TTC549 (cell line): ENCODE measurements around the gene PLIN4.

Source experiments
- FAIRE-seq: peaks from 2 replicates; lab custom pipeline; 2012; peaks lifted over from hg19 to GRCh38; lab: Jason Lieb, UNC

PLIN4 gene

DNA sequence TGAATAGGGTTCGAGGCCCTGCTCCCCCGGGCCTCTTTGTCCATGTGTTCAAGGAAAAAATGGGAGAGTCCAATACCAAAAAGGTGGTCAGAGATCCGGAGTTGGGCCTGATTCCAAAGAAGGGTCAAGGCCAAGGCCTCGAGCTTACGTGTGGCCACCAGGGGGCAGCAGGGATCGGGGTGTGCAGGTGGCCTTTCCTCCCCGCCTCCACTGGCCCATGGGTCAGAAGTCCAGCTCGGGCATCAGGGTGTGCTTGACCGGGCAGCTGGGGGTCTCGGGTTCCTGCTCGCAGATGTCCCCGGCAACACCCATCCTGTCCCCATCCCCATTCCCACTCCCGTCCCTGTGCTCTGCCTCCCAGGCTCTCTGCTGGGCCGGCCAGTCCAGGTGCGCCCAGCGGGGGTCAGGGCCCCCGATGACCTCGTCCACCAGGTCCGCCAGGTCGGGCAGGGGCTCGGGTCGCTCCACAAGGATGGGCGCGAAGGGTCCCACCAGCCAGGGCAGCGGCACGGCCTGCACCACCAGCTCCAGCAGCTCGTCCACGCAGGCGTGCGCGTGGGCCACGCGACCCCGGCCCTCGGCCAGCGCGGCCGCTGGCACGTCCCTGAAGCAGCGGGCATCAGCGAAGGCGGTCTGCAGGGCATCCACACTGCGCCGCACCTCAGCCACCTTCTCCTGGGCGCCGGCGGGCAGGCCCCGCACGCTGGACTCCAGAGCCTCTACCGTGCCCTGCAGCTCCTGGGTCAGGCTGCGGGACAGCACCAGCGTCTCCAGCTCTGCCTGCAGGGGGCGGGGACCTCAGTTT, 5.2 kb upstream of the PLIN4 start:
- FAIRE-seq: no peak

DNA sequence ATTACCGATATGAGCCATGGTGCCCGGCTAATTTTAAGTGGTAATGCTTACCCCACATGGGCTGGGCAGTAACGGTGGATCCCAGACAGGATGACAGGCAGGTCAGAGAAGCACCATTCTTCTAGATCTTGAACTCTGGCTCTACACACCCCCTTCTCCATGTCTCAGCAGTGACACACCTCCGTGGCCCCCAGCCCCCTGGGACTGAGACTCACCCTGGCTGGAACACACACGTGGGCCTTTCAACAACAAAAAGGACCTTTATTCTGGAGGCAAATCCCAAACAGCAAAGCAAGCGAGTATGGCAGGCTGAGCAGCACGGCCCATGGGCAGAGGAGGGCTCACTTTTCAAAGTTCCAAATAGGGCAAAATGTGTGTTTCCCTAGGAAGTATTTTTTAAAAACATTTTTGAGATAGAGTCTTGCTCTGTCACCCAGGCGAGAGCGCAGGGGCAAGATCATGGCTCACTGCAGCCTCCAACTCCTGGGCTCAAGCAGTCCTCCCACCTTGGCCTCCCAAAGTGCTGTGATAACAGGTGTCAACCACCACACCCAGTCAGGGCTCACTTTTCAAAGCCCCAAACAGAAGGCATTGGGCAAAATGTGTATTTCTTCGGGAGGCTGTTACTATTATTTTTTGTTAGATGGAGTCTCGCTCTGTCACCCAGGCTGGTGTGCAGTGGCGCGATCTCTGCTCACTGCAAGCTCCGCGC, 4.2 kb upstream of the PLIN4 start:
- FAIRE-seq: no peak

DNA sequence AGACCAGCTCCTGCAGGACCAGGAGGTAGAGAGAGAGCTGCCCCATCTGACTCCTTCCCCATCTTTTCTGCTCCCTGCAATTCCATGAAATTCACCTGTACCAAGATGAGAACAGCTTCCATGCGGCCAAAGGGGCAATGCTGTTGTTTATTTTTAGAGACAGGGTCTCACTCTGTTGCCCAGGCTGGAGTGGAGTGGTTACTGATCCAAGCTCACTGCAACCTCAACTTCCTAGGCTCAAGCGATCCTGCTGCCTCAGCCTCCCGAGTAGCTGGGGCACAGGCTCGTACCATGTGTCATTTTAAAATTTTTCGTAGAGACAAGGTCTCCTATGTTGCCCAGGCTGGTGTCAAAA, 3.6 kb upstream of the PLIN4 start:
- no peak for FAIRE-seq

DNA sequence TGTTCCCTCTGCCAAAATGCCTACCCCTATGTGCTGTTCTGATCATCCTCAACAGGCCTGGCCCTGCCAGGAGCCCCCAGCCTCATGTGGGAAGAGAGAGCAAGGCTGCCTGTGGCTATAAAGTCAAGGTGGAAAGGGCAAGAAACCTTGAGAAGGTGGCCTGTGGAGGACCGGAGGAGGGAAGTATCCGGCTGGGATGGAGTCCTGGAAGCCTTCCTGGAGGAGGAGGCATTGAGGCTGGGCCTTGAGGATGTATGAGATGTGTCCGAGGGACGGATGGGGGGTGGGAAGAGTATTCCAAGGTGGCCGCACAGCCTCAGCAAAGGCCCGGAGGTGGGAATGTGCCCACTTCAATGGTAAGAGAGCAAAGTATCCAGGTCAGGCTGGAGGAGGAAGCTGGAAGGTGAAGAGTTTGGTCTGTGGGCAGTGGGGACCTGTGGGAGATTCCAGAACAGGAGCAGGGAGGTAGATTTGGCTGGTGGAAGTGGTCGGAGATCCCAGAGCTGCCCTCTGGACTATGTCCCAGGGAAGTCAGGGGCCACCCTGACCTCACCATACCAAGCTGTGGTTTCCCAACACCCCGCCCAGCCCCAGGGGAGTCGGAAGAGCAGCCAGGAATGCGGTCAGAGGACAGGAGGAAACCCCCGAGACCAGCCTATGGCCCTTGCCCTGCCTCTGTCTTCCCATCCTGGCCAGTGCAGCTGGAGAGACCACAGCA, 3.0 kb upstream of the PLIN4 start:
- no peak for FAIRE-seq

DNA sequence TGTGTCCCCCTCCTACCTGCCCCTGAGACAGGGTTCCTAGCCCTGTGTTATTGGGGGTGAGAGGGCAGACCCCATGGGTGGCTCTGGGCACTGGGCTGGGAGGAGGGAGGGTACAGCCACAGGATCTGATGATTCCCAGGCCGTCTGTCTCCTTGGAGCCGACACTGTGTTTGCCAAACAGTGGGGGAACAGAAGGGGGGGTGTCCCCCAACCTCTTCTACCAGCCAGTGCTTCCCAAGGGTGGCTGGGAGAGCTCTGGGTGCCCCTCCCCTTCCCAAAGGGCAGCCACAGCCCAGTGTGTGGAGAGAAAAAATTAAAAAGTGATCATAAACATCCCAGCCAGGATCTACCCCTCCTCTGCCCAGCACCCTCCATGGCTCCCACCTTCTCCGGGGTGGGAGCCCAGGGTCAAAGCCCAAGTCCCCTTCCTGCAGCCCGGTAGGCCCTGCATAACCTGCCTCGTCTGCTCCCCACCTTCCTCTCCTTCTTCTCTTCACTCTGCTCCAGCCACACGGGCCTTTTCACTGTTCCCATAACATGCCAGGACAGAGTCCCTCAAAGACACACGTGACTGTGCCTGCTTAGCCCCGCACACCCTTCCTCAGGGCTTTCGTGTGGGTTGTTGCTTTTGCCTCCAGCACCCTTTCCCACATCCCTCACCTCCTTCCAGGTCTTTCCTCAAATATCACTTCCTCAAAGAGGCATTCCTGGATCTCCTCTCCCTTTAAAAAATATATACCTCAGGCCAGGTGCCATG, 1.4 kb upstream of the PLIN4 start:
- no peak for FAIRE-seq

DNA sequence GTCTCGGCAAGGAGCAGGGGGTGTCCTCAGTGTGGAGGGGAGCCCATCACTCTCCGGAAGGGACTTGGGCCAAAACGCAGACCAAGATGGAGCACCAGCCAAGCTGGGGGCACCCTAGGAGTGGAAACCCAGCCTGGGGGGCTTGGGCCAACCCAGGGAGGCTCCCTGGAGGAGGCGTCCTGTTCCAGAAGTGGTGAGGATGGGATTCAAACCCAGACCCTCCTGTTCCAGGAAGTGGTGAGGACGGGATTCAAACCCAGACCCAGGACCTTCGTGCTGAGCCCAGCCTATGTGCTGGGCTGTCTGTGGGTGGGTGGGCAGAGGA, 848 bp upstream of the PLIN4 start:
- no peak for FAIRE-seq

DNA sequence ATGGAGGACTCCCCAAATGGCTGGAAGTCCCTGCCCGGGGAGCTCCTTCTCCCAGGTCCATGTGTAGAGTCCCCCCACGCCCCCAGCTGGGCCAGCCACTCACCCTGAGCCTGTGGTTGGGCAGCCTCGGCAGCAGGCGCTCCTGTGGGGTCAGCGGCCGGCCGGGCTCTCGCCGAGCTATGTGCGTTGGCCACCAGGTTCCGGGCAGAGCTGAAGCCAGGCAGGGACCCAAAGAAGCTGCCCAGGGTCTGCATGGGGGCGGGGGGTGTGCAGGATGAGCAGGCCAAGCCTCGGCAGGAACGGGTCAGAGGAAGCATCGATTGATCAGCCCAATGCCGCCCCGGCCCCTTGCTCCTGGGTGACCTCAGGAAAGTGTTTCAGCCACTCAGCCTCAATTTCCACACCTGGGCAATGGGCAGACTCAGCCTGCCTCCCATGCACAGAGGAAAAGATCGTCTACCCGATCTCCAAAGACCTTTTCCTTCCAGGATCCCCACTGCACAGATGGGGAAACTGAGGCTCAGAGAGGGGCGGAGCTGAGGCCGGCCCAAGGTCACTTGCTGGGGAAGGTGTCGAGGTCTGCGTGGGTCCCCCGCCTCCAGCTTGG, 732 bp downstream of the PLIN4 start:
- no peak for FAIRE-seq

DNA sequence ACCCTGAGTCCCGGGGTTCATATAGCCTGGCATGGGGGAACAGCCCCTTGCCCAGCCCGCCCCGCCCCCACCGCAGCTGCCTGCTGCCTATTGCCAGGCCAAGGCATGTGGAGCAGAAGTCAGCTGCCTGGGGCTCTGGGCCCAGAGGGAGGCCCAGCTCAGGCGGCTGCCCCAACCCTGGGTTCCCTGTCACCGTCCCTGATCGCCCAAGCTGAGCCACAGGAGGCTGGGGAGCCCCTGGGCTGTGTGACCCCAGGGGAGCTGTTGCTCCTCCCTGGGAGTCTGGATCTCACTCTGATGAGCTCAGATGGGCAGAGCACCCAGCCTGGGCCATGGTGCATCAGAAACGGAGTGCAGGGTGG, 1.4 kb downstream of the PLIN4 start:
- FAIRE-seq: no peak

DNA sequence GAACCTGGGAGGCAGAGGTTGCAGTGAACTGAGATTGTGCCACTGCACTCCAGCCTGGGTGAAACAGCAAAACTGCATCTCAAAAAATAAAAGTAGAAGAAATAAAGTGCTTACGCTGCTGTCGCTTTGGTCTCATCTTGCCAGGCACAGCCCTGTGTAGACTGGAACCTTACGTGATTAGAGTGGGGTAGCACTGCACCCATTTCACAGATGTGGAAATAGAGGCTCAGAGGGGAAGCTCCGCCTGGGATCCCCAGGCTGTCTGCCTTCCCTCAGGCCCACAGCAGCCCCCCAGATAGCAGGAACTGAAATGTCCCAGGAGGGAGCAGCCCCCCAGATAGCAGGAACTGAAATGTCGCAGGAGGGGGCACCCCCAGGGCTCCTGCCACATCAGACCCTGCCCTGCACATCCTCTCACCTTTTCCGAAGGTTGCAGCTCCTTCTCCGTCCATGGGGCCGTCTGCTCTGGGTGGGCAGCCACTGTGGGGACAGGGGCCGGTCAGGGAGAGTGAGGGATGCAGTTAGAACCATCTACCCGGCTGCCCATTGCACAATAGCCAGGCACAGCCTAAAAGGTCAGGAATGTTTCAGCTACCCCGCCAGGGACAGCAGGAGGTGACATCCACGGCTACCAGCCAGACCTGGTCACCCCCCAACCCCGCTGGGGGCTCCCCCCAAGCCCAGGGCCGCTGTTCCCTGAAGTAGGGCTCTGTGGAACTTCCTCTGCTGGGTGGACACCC, 1.9 kb downstream of the PLIN4 start:
- FAIRE-seq: no peak

DNA sequence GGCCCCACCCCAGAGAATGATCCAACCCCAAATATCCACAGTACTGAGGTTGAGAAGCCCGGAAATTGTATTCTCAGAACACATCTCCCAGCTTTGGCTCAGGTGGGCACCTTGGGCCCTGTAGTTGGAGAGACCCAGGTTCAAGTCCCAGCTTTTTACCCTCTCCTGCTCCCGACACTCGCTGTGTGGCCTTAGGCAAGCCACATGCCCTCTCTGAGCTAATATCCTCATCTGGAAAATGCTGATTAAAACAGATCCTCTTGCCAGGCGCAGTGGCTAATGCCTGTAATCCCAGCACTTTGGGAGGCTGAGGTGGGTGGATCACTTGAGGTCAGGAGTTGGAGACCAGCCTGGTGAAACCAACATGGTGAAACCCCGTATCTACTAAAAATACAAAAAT, 2.6 kb downstream of the PLIN4 start:
- no peak for FAIRE-seq

DNA sequence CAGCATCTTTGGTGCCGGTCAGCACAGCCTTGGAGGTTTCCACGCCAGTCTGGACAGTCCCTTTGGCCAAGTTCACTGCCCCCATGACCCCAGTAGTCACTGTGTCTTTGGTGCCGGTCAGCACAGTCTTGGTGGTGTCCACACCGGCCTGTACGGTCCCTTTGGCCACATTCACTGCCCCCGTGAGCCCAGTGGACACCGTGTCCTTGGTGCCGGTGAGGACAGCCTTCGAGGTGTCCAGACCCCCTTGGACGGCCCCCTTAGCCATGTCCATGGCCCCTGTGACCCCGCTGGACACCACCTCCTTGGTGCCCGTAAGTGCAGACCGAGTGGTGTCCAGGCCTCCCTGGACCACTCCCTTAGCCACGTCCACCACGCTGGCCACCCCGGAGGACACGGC, 5.0 kb downstream of the PLIN4 start:
- no peak for FAIRE-seq

DNA sequence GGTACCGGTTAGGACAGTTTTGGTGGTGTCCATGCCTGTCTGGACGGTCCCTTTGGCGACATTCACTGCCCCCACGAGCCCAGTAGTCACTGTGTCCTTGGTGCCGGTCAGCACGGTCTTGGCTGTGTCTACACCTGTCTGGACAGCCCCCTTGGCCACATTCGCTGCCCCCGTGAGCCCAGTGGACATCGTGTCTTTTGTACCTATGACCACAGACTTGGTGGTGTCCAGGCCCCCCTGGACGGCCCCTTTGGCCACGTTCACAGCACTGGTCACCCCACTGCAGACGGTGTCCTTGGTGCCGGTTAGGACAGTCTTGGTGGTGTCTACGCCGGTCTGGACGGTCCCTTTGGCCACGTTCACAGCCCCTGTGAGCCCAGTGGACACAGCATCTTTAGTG, 6.2 kb downstream of the PLIN4 start:
- FAIRE-seq: no peak

DNA sequence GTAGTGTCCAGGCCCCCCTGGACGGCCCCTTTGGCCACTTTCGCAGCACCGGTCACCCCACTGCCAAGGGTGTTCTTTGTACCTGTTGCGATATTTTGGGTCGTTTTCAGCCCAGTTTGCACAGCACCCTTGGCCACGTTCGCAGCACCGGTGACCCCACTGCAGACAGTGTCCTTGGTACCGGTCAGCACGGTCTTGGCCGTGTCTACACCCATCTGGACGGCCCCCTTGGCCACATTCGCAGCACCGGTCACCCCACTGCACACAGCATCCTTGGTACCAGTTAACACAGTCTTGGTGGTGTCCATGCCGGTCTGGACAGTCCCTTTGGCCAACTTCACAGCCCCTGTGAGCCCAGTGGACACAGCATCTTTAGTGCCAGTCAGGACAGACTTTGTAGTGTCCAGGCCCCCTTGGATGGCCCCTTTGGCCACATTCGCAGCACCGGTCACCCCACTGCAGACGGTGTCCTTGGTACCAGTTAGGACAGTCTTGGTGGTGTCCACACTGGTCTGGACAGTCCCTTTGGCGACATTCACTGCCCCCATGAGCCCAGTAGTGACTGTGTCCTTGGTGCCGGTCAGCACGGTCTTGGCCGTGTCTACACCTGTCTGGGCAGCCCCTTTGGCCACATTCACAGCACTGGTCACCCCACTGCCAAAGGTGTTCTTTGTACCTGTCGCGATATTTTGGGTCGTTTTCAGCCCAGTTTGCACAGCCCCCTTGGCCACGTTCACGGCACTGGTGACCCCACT, 6.8 kb downstream of the PLIN4 start:
- FAIRE-seq: no peak

DNA sequence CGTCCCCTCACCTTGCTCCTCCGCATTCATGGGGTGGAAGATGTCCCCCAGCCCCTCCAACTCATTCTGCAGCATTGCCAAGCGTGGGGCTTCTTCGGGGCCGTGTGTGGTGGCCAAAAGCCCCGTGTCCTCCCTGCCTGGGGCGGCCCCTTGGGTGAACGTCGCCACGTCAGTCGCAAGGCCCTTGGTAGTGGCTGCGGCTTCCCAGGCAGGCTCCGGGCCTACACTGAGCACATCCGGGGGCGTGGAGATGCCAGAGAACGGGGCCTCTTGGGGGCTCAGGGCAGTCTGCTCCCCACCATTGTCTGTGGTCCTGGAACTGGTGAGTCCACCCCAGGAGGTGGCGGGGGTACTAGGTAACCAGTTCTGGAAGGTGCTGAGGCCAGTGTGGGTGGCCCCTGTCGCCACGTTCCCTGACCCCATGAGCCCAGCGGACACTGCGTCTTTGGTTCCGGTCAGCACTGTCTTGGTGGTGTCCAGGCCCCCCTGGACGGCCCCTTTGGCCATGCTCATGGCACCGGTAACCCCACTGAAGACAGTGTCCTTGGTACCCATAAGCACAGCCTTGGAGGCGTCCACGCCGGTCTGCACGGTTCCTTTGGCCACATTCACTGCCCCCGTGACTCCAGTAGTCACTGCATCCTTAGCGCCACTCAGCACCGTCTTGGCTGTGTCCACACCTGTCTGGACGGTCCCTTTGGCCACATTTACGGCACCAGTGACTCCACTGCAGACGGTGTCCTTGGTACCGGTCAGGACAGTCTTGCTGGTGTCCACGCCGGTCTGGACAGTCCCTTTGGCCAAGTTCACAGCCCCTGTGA, 7.6 kb downstream of the PLIN4 start:
- FAIRE-seq: no peak

DNA sequence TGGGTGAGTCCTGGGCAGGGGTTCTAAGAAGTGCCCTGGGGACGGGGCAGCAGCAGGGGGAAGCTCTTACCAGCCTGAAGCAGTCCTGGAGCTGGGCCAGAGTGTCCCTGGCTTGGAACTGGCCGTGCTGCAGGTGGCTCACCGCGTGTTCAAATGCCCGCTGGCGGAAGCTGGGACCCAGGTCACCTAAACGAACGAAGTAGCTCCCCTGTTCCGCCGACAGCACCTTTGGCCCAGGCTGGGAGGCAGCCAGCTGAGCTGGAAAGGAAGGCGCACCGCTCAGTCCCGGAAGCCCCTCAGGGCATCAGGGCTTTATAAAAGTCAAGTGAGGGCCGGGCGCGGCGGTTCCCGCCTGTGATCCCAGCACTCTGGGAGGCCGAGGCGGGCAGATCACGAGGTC, 9.6 kb downstream of the PLIN4 start:
- no peak for FAIRE-seq

DNA sequence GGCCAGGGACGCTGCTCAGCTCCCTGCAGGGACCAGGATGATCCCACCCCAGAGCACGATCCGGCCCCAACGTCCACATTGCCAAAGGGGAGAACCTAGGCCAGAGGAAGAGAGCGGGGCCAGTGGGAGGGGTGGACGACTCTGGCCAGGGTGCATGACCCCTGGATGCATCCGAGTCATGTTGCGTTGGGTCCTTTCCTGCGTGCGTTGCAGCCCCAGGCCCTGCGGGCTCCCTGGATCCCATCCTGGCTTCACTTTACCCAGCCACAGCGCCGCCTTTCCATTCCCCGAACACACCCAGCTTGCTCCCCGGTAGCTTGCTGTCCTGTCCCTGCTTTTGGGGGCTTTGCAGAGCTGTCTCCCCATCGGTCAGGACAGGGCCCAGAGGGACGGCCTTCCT, 10.5 kb downstream of the PLIN4 start:
- no peak for FAIRE-seq

DNA sequence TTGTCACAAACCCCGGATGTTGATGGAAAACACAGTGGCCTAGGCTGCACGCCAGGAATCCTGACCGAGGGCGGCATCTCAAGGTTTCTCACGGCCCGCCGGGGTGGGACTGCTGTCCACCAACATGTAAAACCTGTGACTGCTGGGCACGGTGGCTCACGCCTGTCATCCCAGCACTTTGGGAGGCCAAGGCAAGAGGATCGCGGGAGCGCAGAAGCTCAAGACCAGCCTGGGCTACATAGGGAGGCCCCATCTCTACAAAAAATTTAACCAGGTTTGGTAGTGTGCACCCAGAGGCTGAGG, 11.2 kb downstream of the PLIN4 start:
- no peak for FAIRE-seq

DNA sequence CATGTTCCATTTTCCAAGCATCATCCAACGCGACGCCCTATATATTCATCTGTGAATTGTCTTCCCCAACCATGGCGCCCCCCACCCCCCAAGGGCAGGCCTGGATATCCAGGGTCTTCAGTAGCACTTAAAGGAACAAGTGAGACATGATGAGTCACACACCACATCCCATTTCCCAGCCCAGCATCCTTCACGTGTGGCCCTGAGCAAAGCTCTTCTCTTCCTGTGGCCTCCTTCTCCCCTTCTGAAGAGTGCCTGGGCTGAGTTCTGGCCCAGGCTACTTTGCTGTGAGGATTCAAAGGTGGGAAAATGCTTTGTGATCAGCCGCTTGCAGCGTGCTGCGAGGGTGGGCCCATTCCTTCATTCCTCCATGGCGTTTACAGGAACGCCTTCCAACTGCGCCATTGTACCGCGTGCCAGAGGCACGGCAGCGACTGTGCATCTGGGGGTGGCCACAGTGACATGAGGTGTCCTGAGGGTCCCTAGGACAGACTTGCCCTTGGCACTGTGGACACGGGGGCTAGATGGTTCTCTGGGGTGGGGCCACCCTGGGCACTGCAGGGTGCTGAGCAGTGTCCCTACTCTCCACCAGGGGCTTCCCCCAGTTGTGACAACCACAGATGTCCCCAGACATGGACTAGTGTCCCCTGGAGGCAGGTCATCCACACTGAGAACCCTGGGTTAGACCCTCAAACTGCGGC, 11.7 kb downstream of the PLIN4 start:
- FAIRE-seq: no peak

DNA sequence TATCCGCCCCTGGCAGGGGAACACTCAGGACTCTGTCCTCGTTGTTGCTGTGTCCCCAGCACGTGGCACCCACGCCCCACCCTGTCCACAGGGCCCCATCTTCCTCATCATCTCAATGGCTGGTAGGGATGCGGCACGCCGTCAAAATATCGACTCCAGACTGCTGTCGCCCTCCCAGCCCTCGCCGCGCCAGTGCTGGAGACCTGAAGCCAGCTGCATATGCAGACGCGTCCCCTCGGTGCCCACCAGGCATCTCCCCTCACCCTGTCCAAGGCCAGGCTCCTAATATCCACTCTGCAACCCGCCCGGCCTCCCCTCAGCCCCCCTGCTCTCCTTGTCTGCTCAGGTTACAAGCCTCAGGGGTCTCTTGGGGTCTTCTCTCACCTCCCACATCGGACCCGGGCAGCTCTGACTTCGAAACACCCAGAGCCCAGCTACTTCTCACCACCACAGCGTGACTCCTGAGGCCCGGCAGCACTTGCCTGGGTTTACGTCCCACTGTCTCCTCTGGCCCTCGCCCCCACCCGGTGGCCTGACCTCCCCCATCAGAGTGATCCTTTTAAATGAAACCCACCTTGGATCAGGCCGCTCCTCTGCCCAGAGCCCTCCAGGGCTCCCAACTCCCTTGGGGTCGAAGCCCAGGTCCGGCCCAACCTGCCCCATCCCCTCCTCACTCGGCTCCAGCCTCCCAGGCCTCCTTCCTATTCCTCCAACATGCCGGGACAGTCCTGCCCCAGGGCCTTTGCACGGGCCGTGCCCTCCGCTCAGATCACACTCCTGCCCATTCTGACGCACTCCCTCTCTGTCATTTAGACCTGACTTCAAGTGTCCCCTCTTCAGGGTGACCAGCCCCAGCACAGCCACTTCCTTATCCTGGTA, 12.5 kb downstream of the PLIN4 start:
- FAIRE-seq: no peak
